Adipose tissue (tissue), 3 donors: ENCODE data around the gene PKP4. TPM values are rescaled to one million over a fixed set of nuclear protein-coding genes. Genes with fewer than 3 reads are reported as not detected.
"Not testable (repeated sequence)": the region's sequence is repeated elsewhere in the genome, so short reads cannot be mapped to it uniquely, and the experiment has no call there.

Source experiments
- H3K27ac ChIP-seq: one replicate; pipeline ENCODE4 v1.5.1; 2013; ENCODE audit warnings: low read depth, low read length
- WGBS, 3 donors: extraction: QIAGEN DNeasy Blood & Tissue Kit; methylation state at CpG; one replicate each; pipeline ENCODE4 v1.1.7; 2013; 5-methylcytosine and 5-hydroxymethylcytosine counted together
- polyA plus RNA-seq, 3 donors: library from polyadenylated mRNA; stranded (reverse); fragments of 200-250 nt; gene quantifications; one replicate each; pipeline ENCODE4 v1.2.3, GENCODE V29; 2013
- donor health status: healthy with polysubstance abuse.
- donor health status: Bipolar disorder and iron deficiency.
- donor health status: healthy.

Gene PKP4
- polyA plus RNA-seq, result 10 to 100 TPM; 11.5 to 35.2 (median 25.9) TPM

GRCh38 chr2:158456309-158457066, at the start of gene PKP4, which contains the start of gene CCDC148:
TSS of gene PKP4 (plus strand) at chr2:158456952. CDS start at chr2:158533185, 76,233 bp downstream.
TSS of gene CCDC148 (minus strand) at chr2:158456753. CDS start at chr2:158456439, 314 bp downstream.
- H3K27ac ChIP-seq, result peak within 1 kb of the TSS; percentile 65
- 0 to 1% (median 0%) methylated on average over 36 to 48 of the region's 48 CpGs for WGBS, 3 donors

- WGBS, 3 donors, result 77 to 81% (median 78%) methylated on average over 3 of the region's 3 CpGs
- no peak overlapping the region for H3K27ac ChIP-seq
Measured at GRCh38 chr2:158407031-158407430, 49.7 kb upstream of the PKP4 start.

- no peak overlapping the region for H3K27ac ChIP-seq
- WGBS, 3 donors, result 96 to 98% (median 97%) methylated on average over 1 of the region's 1 CpG
Measured at GRCh38 chr2:158410132-158410531, 46.6 kb upstream of the PKP4 start.

GRCh38 chr2:158411748-158412147, 45.0 kb upstream of the PKP4 start:
- H3K27ac ChIP-seq, result no peak overlapping the region

- 44 to 77% (median 70%) methylated on average over 3 of the region's 3 CpGs for WGBS, 3 donors
- H3K27ac ChIP-seq, result no peak overlapping the region
Measured at GRCh38 chr2:158412206-158412605, 44.5 kb upstream of the PKP4 start.

- 49 to 52% (median 49%) methylated on average over 2 of the region's 2 CpGs for WGBS, 3 donors
- no peak overlapping the region for H3K27ac ChIP-seq
Measured at GRCh38 chr2:158413581-158413980, 43.2 kb upstream of the PKP4 start.

GRCh38 chr2:158414538-158414937, 42.2 kb upstream of the PKP4 start:
- 81 to 87% (median 85%) methylated on average over 1 of the region's 1 CpG for whole genome bisulfite sequencing, 3 donors
- H3K27ac ChIP-seq, result no peak overlapping the region

GRCh38 chr2:158432117-158432516, 24.6 kb upstream of the PKP4 start:
- no peak overlapping the region for H3K27ac ChIP-seq

- WGBS, 3 donors, result 84 to 95% (median 90%) methylated on average over 13 of the region's 13 CpGs
- H3K27ac ChIP-seq, result not testable (repeated sequence)
Measured at GRCh38 chr2:158433716-158434115, 23.0 kb upstream of the PKP4 start.

- 93 to 96% (median 94%) methylated on average over 3 of the region's 4 CpGs for WGBS, 3 donors
- not testable (repeated sequence) for H3K27ac ChIP-seq
Measured at GRCh38 chr2:158439062-158439461, 17.7 kb upstream of the PKP4 start.

- 92 to 95% (median 93%) methylated on average over 1 of the region's 1 CpG for WGBS, 3 donors
- H3K27ac ChIP-seq, result no peak overlapping the region
Measured at GRCh38 chr2:158443606-158444005, 13.1 kb upstream of the PKP4 start.

GRCh38 chr2:158457092-158457825, 507 bp downstream of the PKP4 start:
- 0 to 1% (median 1%) methylated on average over 67 to 83 of the region's 84 CpGs for WGBS, 3 donors
- peak overlapping the region; percentile 65 for H3K27ac ChIP-seq

GRCh38 chr2:158457826-158458616, 1.3 kb downstream of the PKP4 start:
- 0 to 1% (median 1%) methylated on average over 47 to 61 of the region's 61 CpGs for WGBS, 3 donors

GRCh38 chr2:158458617-158458920, 1.8 kb downstream of the PKP4 start:
- 15 to 33% (median 22%) methylated on average over 9 of the region's 9 CpGs for WGBS, 3 donors
- no peak overlapping the region for H3K27ac ChIP-seq

More at GRCh38 chr2:158457826-158458616, 1.3 kb downstream of the PKP4 start:
- no peak overlapping the region for H3K27ac ChIP-seq

GRCh38 chr2:158459161-158460003, 2.6 kb downstream of the PKP4 start:
- 40 to 54% (median 45%) methylated on average over 9 of the region's 9 CpGs for WGBS, 3 donors
- H3K27ac ChIP-seq, result no peak overlapping the region

GRCh38 chr2:158460632-158461297, 4.0 kb downstream of the PKP4 start:
- 36 to 66% (median 65%) methylated on average over 3 of the region's 3 CpGs for WGBS, 3 donors
- no peak overlapping the region for H3K27ac ChIP-seq

GRCh38 chr2:158463496-158464095, 6.8 kb downstream of the PKP4 start:
- no peak overlapping the region for H3K27ac ChIP-seq
- 73 to 85% (median 77%) methylated on average over 6 of the region's 6 CpGs for WGBS, 3 donors
